Measurements from ENCODE around the gene MED13L.

GRCh38 chr12:116040402-116040801, 237.1 kb downstream of the MED13L start:
- TF ChIP-seq CTCF (IDR thresholded peaks at IDR 0.05): no peak
- TF ChIP-seq ZFX (IDR thresholded peaks at IDR 0.05; ENCODE audit: borderline replicate concordance): no peak

Data from 22Rv1 (cell line).